T-helper 17 cell (primary cell): ENCODE results near the gene TRMT2A. TPM values are rescaled to one million over a fixed set of nuclear protein-coding genes. Genes with fewer than 3 reads are reported as not detected.
"Not testable (repeated sequence)": the region's sequence is repeated elsewhere in the genome, so short reads cannot be mapped to it uniquely, and the experiment has no call there.

Experiments used
- ATAC-seq: fragments of 150-1000 bp; cut with Tn5 transposase; 2 replicates; pipeline ENCODE4 v1.10.0; 2021; ENCODE audit warnings: mild to moderate bottlenecking, moderate library complexity
- DNase-seq, 3 donors: peaks; one replicate each; pipeline versions ENCODE4 v3.0.0 to v3.0.0-alpha.2; 2020 to 2021
- H3K9me3 ChIP-seq: one replicate; pipeline ENCODE4 v1.7.0; 2013; ENCODE audit warnings: low read length, mild to moderate bottlenecking; ENCODE audit not compliant: control insufficient read depth, poor library complexity, severe bottlenecking
- H3K27ac Mint-ChIP-seq: one replicate; pipeline ENCODE4 v1.8.0; 2022; ENCODE audit warnings: mild to moderate bottlenecking, moderate library complexity, mixed read lengths
- H3K27me3 Mint-ChIP-seq: one replicate; pipeline ENCODE4 v1.8.0; 2022; ENCODE audit warnings: mixed read lengths
- H3K36me3 Mint-ChIP-seq: one replicate; pipeline ENCODE4 v1.8.0; 2022; ENCODE audit warnings: low read depth, mixed read lengths
- H3K4me1 Mint-ChIP-seq: one replicate; pipeline ENCODE4 v1.8.0; 2022; ENCODE audit warnings: mild to moderate bottlenecking, mixed read lengths
- H3K4me3 Mint-ChIP-seq: one replicate; pipeline ENCODE4 v1.8.0; 2022; ENCODE audit warnings: mild to moderate bottlenecking, moderate library complexity, mixed read lengths
- total RNA-seq, 4 donors: library from RNA in 2 of 4; stranded (reverse) in 2 of 4; gene quantifications; one replicate each; pipeline ENCODE4 v1.2.3 and lab custom pipeline; 2022 to 2026

Gene TRMT2A
- total RNA-seq, 2 donors from 2014 or later = 77.1 to 85.5 TPM

DNA sequence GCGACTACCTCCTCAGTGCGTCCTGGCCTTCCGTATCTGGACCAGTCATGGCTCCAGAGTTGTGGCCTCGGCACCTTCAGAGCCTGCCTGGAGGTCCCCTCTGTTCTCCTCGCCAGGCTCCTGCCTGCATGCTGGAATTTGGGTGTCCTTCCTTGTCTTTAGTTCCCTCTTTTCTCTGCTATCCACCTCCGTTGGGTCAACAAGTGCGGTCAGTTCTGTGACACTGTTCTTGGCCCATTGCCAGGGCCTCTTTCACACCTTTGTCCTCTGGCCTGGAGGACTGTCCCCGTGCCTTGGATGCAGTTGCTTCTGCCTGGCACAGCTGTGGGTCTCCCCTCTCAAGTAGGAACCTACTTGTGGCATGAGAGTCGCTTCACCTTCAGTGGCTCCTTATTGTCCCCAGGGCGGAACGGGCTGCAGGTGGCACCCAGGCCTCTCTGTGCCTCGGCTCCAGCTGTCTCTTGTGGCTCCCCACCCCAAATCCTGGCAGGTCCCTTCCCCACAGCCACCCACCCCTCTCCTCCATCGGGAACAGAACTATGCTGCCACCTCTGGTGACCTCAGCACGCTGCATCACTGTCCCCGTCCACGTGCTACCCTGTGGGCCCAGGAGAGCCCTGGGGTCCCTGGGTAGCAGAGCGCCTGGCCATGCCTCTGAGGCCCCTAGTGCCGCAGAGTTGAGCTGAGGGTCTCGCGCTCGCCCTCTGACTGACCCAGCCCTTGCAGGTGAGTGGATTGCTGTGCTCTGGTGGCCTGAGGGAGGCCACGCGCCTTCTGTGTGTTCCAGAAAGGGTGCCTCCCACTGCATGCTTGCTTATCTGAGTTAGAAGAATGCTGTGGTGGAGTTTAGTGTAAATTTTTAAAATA lies 32.2 kb downstream of the TRMT2A start:
- peaks cover 7% of the 10 kb centered on the region for H3K36me3 Mint-ChIP-seq
- no peak overlapping the region for H3K4me3 Mint-ChIP-seq
- H3K27me3 Mint-ChIP-seq = no peaks in the 10 kb centered on the region
- no peak for DNase-seq
- H3K27ac Mint-ChIP-seq = peak overlapping the region; percentile 16
- ATAC-seq = no peak
- no peaks in the 10 kb centered on the region for H3K9me3 ChIP-seq
- peaks cover 44% of the 10 kb centered on the region for H3K4me1 Mint-ChIP-seq

DNA sequence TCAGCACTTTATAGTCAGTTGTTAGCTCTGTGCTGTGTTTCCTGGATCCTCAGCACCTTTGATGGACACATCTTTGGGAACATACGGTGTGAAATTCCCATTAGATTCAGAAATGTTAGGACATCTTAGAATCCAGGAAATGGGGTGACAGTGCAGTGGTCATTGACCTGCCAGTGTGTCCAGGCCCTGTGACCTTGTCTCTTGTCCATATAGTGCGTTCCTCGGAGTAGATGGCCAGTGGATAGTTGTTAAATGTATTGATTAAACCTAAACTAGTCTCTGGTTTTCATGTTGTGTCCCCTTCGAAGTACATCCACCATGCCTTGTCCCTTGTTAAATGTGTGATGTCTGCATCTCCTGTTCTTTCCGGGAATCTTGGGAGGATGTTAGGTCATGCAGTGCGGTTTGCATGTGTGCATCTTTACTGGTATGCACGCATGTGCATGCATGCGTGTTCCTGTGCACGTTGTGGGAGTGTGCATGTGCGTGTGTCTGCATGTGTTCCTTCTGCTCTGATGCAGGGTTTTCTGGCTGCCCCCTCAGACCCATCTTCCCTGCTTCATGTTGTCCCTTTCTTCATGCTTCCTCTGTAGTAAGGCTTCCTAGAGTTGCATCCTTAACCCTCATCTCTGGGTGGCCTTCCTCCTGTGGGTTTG lies 33.0 kb downstream of the TRMT2A start:
- ATAC-seq (no peak), DNase-seq (no peak)
- Mint-ChIP-seq H3K36me3 (peaks cover 7% of the 10 kb centered on the region), H3K27me3 (no peaks in the 10 kb centered on the region), H3K27ac (peak overlapping the region; percentile 65), H3K4me1 (peaks cover 44% of the 10 kb centered on the region), H3K4me3 (peak overlapping the region; percentile 61)
- H3K9me3 ChIP-seq = no peaks in the 10 kb centered on the region

DNA sequence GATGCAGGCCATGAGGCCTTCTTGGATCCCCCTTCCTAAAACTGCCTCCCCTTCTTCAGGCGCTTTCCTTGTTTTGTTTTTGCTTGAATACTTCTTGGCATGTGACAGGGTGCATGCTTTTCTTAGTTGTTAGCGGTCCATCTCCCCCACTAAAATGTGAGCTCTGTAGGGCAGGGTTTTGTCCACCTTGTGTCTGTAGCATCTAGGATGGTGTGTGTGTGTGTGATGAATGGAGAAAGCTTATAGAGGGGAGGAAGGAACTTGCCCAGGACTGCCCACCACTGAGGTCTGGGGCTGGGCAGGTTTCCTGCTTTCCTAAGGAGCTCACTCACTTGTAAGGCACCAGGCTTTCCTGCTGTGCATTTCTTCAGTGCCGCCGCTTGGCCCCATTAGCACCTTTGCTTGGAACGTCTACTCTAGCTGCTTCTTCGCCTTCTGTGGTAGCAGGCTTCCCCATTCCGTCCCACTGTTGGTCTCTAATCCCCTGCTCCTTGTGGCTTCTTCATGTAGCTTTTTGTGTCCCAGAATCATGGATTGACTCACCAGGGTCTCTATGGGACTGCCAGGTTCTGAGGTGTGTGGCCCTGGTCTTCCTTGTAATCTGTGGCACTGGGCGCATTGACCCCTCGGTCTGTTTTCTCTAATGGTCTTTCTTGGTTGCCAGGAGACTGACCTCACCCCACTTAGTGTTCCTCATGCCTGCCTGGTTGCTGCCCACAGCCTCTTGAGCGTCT lies 33.7 kb downstream of the TRMT2A start:
- H3K27ac Mint-ChIP-seq = peak overlapping the region; percentile 65
- peaks cover 44% of the 10 kb centered on the region for H3K4me1 Mint-ChIP-seq
- H3K27me3 Mint-ChIP-seq = no peaks in the 10 kb centered on the region
- DNase-seq = no peak
- ATAC-seq = no peak
- no peaks in the 10 kb centered on the region for H3K9me3 ChIP-seq
- peak overlapping the region; percentile 61 for H3K4me3 Mint-ChIP-seq
- H3K36me3 Mint-ChIP-seq = peaks cover 7% of the 10 kb centered on the region

DNA sequence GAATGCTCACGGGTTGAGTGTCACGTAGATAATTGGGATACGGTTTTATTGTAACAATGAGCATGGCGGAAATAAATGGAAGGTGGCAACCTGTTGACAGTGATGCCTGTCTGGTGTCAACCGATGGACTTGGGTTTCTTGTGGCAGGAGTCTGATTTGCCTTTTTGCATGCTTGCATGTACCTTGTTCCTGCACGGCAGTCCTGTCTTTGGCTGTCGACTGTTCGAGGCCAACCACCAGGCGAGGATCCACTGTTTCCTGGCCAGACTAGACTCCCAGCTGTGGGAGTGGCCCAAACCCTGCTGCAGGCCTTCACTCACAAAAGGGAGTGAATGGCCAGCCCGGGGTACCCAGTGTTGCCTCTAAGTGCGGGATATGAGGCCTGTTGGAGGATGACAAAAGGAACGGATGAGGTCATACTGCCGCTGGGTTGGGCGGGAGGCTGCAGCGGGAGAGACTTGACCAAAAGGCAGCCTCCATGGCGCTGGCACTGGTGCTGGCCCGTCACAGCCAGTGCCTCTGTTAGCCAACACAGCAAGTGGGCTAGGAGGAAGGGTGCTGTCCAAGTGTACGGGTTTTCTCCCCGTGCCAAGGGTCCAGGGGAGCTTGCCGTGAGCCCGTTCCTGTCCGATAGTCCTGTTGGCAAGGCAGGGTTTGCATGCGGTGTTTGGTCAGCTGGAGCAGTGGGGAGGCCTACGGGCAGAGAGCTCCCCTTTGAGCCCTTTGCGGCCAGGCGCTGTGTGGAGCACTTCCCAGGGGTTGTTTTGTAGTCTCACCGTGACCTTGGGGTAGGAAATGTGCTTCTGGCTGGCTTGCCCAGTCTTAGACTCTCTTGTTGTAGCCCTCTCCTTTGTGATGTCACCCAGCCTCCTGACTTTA lies 36.0 kb downstream of the TRMT2A start:
- Mint-ChIP-seq H3K36me3 (no peaks in the 10 kb centered on the region), H3K27me3 (no peaks in the 10 kb centered on the region), H3K4me1 (peaks cover 36% of the 10 kb centered on the region), H3K27ac (peak overlapping the region; percentile 90), H3K4me3 (peak overlapping the region; percentile 86)
- DNase-seq = no peak
- no peaks in the 10 kb centered on the region for H3K9me3 ChIP-seq
- no peak for ATAC-seq

DNA sequence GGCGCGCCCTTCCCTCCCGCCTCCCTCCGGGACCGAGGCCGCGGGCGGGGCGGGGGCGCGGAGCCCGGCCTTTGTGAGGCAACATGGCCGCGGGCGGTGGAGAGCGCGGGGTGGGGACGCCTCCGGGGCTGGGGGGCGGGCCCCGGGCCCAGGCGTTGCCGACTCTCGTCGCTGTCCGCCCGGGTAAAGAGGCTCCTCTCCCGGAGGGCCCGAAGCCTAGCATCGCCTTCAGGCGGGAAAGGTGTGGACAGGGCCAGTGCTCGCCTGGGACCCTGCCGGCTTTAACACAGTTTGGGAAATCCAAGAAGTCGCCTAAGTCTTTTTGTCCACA lies 36.6 kb downstream of the TRMT2A start:
- ATAC-seq = peak; percentile 81
- peak overlapping the region; percentile 86 for H3K4me3 Mint-ChIP-seq
- H3K27me3 Mint-ChIP-seq = no peaks in the 10 kb centered on the region
- no peaks in the 10 kb centered on the region for H3K9me3 ChIP-seq
- peaks cover 35% of the 10 kb centered on the region for H3K4me1 Mint-ChIP-seq
- DNase-seq = peak; percentile 59 to 78 (median 71)
- H3K27ac Mint-ChIP-seq = no peak overlapping the region
- no peaks in the 10 kb centered on the region for H3K36me3 Mint-ChIP-seq

DNA sequence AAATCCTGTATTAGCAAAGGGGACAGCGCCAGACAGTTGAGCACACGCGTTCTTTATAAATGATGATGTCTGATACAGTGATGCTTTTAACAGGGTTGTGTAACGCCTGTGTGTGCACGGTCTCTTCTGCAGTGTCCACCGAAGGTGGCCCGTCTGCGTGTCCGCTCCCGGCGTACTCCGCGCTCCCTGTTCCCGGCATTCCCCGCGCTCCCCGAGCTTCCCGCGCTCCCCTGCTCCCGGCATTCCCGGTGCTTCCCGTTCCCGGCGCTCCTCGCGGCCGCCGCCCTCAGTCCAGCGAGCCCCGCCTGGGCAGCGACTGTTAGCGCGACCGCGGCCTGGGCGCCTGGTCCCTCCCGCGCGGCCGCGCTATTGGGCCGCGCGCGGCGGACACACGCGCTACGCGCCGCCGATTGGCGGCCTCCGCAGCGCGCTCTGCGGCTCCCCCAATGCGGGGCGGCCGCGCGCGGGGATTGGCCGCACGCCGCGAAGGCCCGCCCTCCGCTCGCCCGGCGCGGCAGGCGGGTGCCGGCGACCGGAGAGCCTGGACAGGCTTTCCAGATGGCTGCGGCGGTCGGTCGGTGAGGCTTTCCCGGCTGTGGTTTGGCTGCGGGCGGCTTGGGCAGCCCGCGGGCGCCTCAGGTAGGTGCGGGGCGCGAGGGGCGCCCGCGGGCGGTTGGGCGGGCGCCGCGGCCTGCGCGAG lies 37.1 kb downstream of the TRMT2A start, which contains the start of gene DGCR8:
Gene DGCR8, plus strand, starts transcription at position 497 of the 700 bp plus-strand sequence. CDS start 5,723 bp downstream, outside the sequence.
- H3K4me3 Mint-ChIP-seq = peak within 1 kb of the TSS; percentile 86
- H3K27ac Mint-ChIP-seq = no peak within 1 kb of the TSS
- H3K36me3 Mint-ChIP-seq = no peaks in the 10 kb centered on the region
- peak; percentile 93 for ATAC-seq
- peaks cover 35% of the 10 kb centered on the region for H3K4me1 Mint-ChIP-seq
- H3K27me3 Mint-ChIP-seq = no peaks in the 10 kb centered on the region
- peak; percentile 62 to 76 (median 71) for DNase-seq
- H3K9me3 ChIP-seq = no peaks in the 10 kb centered on the region

DNA sequence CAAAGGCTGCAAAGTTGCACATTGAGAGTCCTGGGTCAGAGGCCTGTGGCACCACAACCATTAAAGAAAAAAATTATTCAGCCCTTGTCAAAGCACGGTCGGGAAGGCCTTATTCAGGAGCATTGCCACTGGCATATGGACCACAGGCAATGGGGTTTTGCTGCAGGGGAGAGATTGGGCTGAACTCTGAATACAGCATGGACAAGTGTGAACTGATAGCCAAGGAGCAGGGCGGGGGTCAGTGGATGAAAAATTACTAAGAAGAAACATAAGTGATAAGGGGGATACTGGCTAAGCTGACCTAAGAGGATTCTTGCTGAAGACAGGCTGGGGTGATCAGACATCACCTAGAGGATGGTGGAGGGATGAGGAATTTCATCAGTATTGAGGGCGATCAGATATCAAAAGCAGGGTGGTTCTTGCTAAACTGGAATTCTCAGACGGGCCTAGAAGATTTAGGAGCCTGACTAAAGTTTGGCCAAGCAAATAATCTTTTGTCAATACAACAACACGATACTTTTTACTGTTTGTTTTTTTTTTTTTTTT lies 40.3 kb downstream of the TRMT2A start:
- Mint-ChIP-seq H3K4me3 (no peak overlapping the region), H3K27ac (peak overlapping the region; percentile 24), H3K4me1 (peaks cover 12% of the 10 kb centered on the region), H3K27me3 (no peaks in the 10 kb centered on the region), H3K36me3 (no peaks in the 10 kb centered on the region)
- DNase-seq (no peak), ATAC-seq (no peak)
- no peaks in the 10 kb centered on the region for H3K9me3 ChIP-seq

DNA sequence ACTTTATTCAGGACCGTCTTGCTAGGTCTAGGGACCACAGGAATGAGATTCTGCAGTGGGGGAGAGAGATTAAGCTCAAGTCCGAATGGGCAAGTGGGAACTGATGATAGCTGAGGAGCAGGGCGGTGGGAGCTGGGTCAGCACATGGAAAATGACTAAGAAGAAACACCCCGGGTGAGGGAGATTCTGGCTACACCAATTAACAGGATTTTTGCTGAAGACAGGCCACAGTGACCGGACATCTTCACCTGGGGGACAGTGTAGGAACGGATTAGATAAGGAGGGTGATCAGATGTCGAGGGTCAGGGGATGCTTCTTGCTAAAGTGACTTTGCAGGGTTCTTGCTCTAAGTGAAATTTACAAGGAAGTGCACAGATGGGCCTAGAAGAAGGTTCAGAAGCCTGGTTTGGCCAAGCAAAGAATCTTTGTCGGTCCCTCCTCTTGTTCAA lies 45.5 kb downstream of the TRMT2A start:
- Mint-ChIP-seq H3K4me3 (no peak overlapping the region), H3K27me3 (no peaks in the 10 kb centered on the region), H3K36me3 (no peaks in the 10 kb centered on the region), H3K27ac (no peak overlapping the region), H3K4me1 (no peaks in the 10 kb centered on the region)
- H3K9me3 ChIP-seq = no peaks in the 10 kb centered on the region
- no peak for DNase-seq
- no peak for ATAC-seq

DNA sequence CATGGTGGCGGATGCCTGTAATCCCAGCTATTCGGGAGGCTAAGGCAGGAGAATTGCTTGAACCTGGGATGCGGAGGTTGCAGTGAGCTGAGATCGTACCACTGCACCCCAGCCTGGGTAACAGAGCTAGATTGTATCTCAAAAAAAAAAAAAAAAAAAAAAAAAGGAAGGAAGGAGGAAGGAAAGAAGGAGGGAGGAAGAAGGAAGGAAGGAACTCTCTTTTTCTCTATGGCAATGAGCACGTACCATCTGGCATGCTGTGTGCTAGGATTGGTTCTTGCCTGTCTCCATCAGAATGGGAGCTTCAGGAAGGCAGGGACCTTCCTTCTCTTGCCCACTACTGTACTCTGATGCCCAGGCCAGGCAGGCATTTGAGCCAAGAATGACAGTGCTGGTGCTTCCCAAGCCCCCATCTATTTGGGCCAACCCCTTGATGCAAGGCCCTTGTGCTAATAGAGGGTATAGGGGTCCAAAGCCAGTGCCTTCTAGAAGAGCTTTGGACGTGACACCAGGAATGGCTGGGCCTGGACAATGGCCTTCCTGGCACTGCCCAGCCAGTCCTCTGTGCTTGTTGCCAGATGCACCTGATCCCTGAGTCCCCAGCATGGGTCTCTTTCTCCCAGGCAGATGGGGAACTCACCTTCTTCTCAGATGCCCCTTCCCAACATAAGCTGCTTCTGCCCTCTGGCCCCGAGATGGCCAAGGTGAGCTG lies 47.5 kb downstream of the TRMT2A start:
- Mint-ChIP-seq H3K27ac (peak overlapping the region; percentile 27), H3K36me3 (no peaks in the 10 kb centered on the region), H3K4me3 (no peak overlapping the region), H3K4me1 (no peaks in the 10 kb centered on the region), H3K27me3 (no peaks in the 10 kb centered on the region)
- DNase-seq (no peak), ATAC-seq (no peak)
- H3K9me3 ChIP-seq = no peaks in the 10 kb centered on the region

DNA sequence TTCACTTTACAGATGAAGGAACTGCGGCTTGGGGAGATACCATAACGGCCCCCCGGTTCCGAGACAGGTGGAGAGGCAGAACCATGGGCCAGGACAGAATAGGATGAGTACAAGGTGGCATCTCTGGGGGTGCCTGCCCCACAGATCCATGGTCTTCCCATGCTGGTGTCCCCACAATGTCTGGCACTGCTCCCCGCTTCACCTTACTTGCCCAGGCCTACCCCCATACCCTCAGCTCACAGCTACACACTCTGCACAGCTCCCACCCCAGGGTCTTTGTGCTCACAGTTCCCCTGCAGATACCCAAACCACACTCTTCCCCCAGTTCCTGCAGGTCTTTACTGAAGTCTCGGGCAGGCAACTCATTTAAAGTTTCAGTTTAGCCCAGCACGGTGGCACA lies 48.4 kb downstream of the TRMT2A start:
- Mint-ChIP-seq H3K4me1 (no peaks in the 10 kb centered on the region), H3K4me3 (no peak overlapping the region), H3K27ac (peak overlapping the region; percentile 27), H3K27me3 (no peaks in the 10 kb centered on the region), H3K36me3 (no peaks in the 10 kb centered on the region)
- ATAC-seq = no peak
- H3K9me3 ChIP-seq = no peaks in the 10 kb centered on the region
- DNase-seq = no peak

DNA sequence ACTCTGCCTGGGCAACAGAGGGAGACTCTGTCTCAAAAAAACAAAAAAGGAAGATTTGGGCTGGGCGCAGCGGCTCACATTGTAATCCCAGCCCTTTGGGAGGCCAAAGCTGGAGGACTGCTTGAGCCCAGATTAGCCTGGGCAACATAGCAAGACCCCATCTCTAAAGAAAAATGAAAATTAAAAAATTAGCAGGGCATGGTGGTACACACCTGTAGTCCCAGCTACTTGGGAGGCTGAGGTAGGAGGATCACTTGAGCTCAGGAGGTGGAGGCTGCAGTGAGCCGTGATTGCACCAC lies 49.7 kb downstream of the TRMT2A start:
- H3K36me3 Mint-ChIP-seq, H3K9me3 ChIP-seq, H3K4me3 Mint-ChIP-seq, H3K4me1 Mint-ChIP-seq, H3K27ac Mint-ChIP-seq, H3K27me3 Mint-ChIP-seq, DNase-seq, ATAC-seq: not testable (repeated sequence)
